A549 treated with Hydrocortisone at 1 μM for 4 hours (cell line): ENCODE measurements around the gene SEPTIN3. TPM values are rescaled to one million over a fixed set of nuclear protein-coding genes. Genes with fewer than 3 reads are reported as not detected.

Experiments
- total RNA-seq: library from RNA; stranded (reverse); fragments of 200-300 nt; extraction: Qiagen RNA extraction; gene quantifications from 5 replicates; pipeline ENCODE4 v1.2.3, GENCODE V29; 2022

The SEPTIN3 gene
- 0.89 to 1.2 TPM (median 1.0 TPM) in 5 replicates for total RNA-seq

DNA sequence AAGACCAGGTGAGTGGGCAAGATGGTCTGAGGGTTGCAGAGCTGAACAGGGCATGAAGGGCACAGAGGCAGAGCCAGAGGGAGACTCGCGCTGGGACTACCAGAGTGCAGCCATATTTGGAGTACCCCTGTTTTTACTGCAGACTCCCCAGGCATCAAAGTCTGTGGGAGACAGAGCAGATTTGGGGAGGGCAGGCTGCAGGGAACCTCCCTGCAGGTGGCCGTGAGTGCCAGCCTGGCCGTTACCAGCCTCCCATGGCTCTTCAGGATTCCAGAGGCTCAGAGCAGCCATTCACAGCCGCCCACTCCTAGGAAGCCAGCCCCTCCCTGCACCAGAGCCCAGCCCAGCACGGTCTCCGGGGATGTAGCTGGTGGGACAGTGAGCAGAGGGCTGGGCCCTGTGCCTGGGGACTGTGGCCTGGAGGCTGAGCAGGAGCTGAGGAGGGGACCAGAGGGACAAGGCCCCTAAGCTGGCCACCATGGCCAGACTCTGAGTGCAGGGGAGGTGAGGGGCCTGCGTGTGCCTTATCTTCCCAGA, at the start of gene SEPTIN3:
Gene SEPTIN3 (plus strand): TSS at position 334 of the 537 bp plus-strand sequence. CDS start 2,050 bp downstream, outside the sequence.

GRCh38 chr22:41946629-41947423, 22.4 kb upstream of the SEPTIN3 start, which contains the start of gene CENPM:
Gene CENPM (minus strand): TSS chr22:41947152. CDS start chr22:41947076, 76 bp downstream.

DNA sequence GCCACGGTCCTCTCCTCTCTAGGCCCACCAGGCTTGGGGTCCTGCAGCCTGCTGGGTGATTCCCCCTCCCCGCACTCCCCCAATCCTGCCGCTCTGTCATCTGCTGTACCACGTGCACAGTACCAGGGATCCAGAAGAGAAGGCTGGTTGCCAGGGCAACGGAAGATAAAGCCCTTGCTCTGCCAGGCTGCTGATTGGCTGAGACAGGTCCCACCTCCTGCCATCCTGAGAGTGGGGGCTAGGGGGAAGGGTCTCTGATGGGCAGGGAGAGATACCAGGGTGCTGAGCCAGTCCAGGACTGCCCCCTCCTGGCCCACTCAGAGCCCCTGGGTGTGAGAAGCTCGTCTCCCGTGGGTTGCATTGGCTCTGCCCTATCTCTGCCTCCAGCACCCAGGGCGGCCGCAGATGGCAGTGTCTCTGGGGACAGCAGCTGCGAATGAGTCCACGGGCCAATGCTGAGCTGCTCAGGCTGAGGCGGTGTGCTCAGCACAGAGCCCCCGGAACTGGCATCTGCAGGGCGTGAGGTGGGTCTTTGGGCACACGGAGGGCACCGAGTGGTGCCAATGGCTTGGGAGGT, 17.3 kb upstream of the SEPTIN3 start, which contains the start of gene SMIM45:
Gene SMIM45 (plus strand): TSS at position 253 of the 577 bp plus-strand sequence.

DNA sequence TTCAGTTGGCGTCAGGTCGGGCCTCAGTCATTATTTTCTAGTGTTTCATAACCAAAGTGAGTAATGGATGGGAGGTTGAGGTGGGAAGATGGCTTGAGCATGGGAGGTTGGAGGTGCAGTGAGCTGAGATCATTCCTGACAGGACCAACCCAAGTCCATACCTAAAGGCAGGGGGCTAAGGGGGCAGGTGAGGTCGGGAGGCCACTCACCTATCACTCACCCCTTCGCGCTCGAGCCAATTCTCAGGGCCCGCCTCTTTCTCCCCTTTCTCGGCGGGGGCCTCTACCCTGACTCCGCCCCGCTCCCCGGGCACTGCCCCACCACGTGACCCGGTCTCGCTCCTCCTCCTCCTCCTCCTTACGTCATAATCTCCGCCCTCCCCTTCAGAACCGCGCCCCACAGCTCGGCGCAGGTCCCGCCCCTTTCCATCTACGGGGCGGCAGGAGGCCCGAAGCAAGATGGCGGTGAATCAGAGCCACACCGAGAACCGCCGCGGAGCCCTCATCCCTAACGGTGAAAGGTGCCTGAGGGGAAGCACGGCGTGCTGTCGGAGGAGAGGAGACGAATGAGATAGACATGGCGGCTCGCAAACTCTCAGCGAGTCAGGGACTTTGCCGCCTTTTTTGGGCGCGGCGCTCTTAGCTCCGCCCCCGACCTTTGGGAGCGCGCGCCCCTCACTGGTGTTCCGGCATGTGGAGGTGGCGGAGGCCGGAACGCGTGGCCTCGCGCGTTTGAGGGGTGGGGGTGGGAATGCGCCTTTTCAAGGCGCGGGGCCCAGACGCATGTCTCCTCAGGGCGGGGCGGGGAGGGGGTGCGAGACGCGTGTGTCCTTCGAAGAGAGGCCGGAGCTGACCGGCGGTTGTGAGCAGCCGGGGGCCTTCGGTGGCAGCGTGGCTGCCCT, 29.4 kb downstream of the SEPTIN3 start, which contains the start of gene WBP2NL:
Gene WBP2NL (plus strand): TSS at position 428 of the 901 bp plus-strand sequence. CDS start 31 bp downstream, at position 459.

Other genes starting within 250 kb of the SEPTIN3 start
- 2.7 to 3.2 TPM (median 2.8 TPM) in 5 replicates for gene CCDC134, start 168.8 kb upstream of the SEPTIN3 start, total RNA-seq
- 26.6 to 30.9 TPM (median 28.0 TPM) in 5 replicates for gene SREBF2, start 136.3 kb upstream of the SEPTIN3 start, total RNA-seq
- gene SHISA8, start 54.4 kb upstream of the SEPTIN3 start, total RNA-seq = 0.10 to 0.35 TPM (median 0.20 TPM) in 5 replicates
- gene TNFRSF13C, start 42.6 kb upstream of the SEPTIN3 start, total RNA-seq = 0.14 to 0.25 TPM (median 0.22 TPM) in 5 replicates
- 22.8 to 40.2 TPM (median 35.1 TPM) in 5 replicates for gene CENPM, start 22.3 kb upstream of the SEPTIN3 start, total RNA-seq
- 0.08 to 0.24 TPM (median 0.10 TPM) in 4 of 5 replicates, not detected in the other for gene WBP2NL, start 29.3 kb downstream of the SEPTIN3 start, total RNA-seq
- gene NAGA, start 101.4 kb downstream of the SEPTIN3 start, total RNA-seq = 6.2 to 7.8 TPM (median 7.5 TPM) in 5 replicates
- gene PHETA2, start 104.8 kb downstream of the SEPTIN3 start, total RNA-seq = not detected in 5 replicates
- 24.3 to 48.9 TPM (median 40.8 TPM) in 5 replicates for gene SMDT1, start 110.3 kb downstream of the SEPTIN3 start, total RNA-seq
- 58.5 to 74.2 TPM (median 65.6 TPM) in 5 replicates for gene NDUFA6, start 121.3 kb downstream of the SEPTIN3 start, total RNA-seq
- 0.44 to 0.72 TPM (median 0.54 TPM) in 5 replicates for gene CYP2D6, start 161.4 kb downstream of the SEPTIN3 start, total RNA-seq